ENCODE measurements around the gene UBE2V1.

Gene UBE2V1

GRCh38 chr20:50115591-50116367, 2.8 kb upstream of the UBE2V1 start:
- H3K9me3 ChIP-seq (ENCODE audit: control insufficient read depth, low read length) = no peaks in the 10 kb centered on the region
- H3K27me3 ChIP-seq (ENCODE audit: control insufficient read depth, insufficient read depth, low read length) = no peaks in the 10 kb centered on the region
- no peak overlapping the region for H3K9ac ChIP-seq
- H3K4me2 ChIP-seq (ENCODE audit: low read length) = peak overlapping the region; percentile 76
- peak overlapping the region; percentile 52 for H3K27ac ChIP-seq
- peaks cover 23% of the 10 kb centered on the region for H3K4me1 ChIP-seq
- peaks cover 23% of the 10 kb centered on the region for H3K79me2 ChIP-seq
- H2AFZ ChIP-seq = peak overlapping the region; percentile 83
- TF ChIP-seq CTCF (IDR thresholded peaks at IDR 0.05) = no peak
- H3K36me3 ChIP-seq (ENCODE audit: control insufficient read depth, insufficient read depth, low read length) = no peaks in the 10 kb centered on the region
- H3K4me3 ChIP-seq (ENCODE audit: low read depth, low read length) = peak overlapping the region; percentile 63

- Histone ChIP-seq H3K9ac (no peak overlapping the region), H3K27ac (peak overlapping the region; percentile 36), H3K36me3 (ENCODE audit: control insufficient read depth, insufficient read depth, low read length) (no peaks in the 10 kb centered on the region), H3K27me3 (ENCODE audit: control insufficient read depth, insufficient read depth, low read length) (no peaks in the 10 kb centered on the region), H3K4me1 (peaks cover 22% of the 10 kb centered on the region), H3K79me2 (peaks cover 29% of the 10 kb centered on the region), H2AFZ (no peak overlapping the region), H3K4me3 (ENCODE audit: low read depth, low read length) (peak overlapping the region; percentile 63), H3K4me2 (ENCODE audit: low read length) (peak overlapping the region; percentile 76), H3K9me3 (ENCODE audit: control insufficient read depth, low read length) (no peaks in the 10 kb centered on the region)
- TF ChIP-seq CTCF (IDR thresholded peaks at IDR 0.05) = no peak
Observed at GRCh38 chr20:50115041-50115512, 2.1 kb upstream of the UBE2V1 start.

GRCh38 chr20:50113420-50114224, 672 bp upstream of the UBE2V1 start:
- Histone ChIP-seq H3K9ac (no peak overlapping the region), H3K79me2 (peaks cover 43% of the 10 kb centered on the region), H3K4me2 (ENCODE audit: low read length) (peak overlapping the region; percentile 73), H3K27me3 (ENCODE audit: control insufficient read depth, insufficient read depth, low read length) (no peaks in the 10 kb centered on the region), H2AFZ (peak overlapping the region; percentile 61), H3K36me3 (ENCODE audit: control insufficient read depth, insufficient read depth, low read length) (no peaks in the 10 kb centered on the region), H3K4me1 (peaks cover 22% of the 10 kb centered on the region), H3K4me3 (ENCODE audit: low read depth, low read length) (peak overlapping the region; percentile 91), H3K27ac (peak overlapping the region; percentile 76), H3K9me3 (ENCODE audit: control insufficient read depth, low read length) (no peaks in the 10 kb centered on the region)
- TF ChIP-seq CTCF (IDR thresholded peaks at IDR 0.05) = no peak

- Histone ChIP-seq H3K27ac (peak overlapping the region; percentile 76), H3K4me2 (ENCODE audit: low read length) (peak overlapping the region; percentile 73), H2AFZ (peak overlapping the region; percentile 61), H3K9ac (no peak overlapping the region), H3K79me2 (peaks cover 58% of the 10 kb centered on the region), H3K4me3 (ENCODE audit: low read depth, low read length) (peak overlapping the region; percentile 91), H3K36me3 (ENCODE audit: control insufficient read depth, insufficient read depth, low read length) (no peaks in the 10 kb centered on the region), H3K27me3 (ENCODE audit: control insufficient read depth, insufficient read depth, low read length) (no peaks in the 10 kb centered on the region), H3K4me1 (peaks cover 27% of the 10 kb centered on the region), H3K9me3 (ENCODE audit: control insufficient read depth, low read length) (no peaks in the 10 kb centered on the region)
- no peak for TF ChIP-seq CTCF (IDR thresholded peaks at IDR 0.05)
Observed at GRCh38 chr20:50111829-50112495, 988 bp downstream of the UBE2V1 start.
